DOHH2 (cell line): ENCODE measurements around the gene TMEM191C.

ENCODE experiments used
- H3F3A ChIP-seq: fragments of 200-600 bp; sonication (generic), shearing (Covaris generic); 2 replicates; pipeline ENCODE4 v1.6.0; 2016; ENCODE audit warnings: antibody characterized with exemption, mild to moderate bottlenecking; ENCODE audit not compliant: control insufficient read depth, insufficient read depth
- H3K27ac ChIP-seq: fragments of 200-600 bp; sonication (generic); 2 replicates; pipeline ENCODE4 v1.5.1; 2014; ENCODE audit warnings: low read depth, mild to moderate bottlenecking, low read length, moderate library complexity
- H3K27me3 ChIP-seq: fragments of 200-600 bp; sonication (generic); 2 replicates; pipeline ENCODE4 v1.6.1; 2014; ENCODE audit warnings: mild to moderate bottlenecking, low read length, mixed read lengths; ENCODE audit not compliant: control insufficient read depth
- H3K36me3 ChIP-seq: fragments of 200-600 bp; sonication (generic); 2 replicates; pipeline ENCODE4 v1.6.1; 2014; ENCODE audit warnings: mild to moderate bottlenecking, low read length, moderate library complexity, mixed read lengths; ENCODE audit not compliant: control insufficient read depth
- H3K4me1 ChIP-seq: fragments of 200-600 bp; sonication (generic); 2 replicates; pipeline ENCODE4 v1.6.1; 2014; ENCODE audit warnings: mild to moderate bottlenecking, low read length, mixed read lengths; ENCODE audit not compliant: control insufficient read depth
- H3K4me2 ChIP-seq: fragments of 200-600 bp; sonication (generic); 2 replicates; pipeline ENCODE4 v1.6.0; 2014; ENCODE audit warnings: mild to moderate bottlenecking, low read length, moderate library complexity
- H3K4me3 ChIP-seq: fragments of 200-600 bp; sonication (generic); 2 replicates; pipeline ENCODE4 v1.5.1; 2014; ENCODE audit warnings: mild to moderate bottlenecking, low read length, mixed read lengths
- H3K79me2 ChIP-seq: fragments of 200-600 bp; sonication (generic); 2 replicates; pipeline ENCODE4 v1.6.1; 2014; ENCODE audit warnings: mild to moderate bottlenecking, low read length, mixed read lengths; ENCODE audit not compliant: control insufficient read depth
- H3K9me2 ChIP-seq: fragments of 200-600 bp; sonication (generic); replicated peaks from 2 replicates; pipeline ENCODE4 v1.6.1; 2014; ENCODE audit warnings: mild to moderate bottlenecking, low read length, mixed read lengths; ENCODE audit not compliant: control insufficient read depth
- H3K9me3 ChIP-seq: fragments of 200-600 bp; sonication (generic); 2 replicates; pipeline ENCODE4 v1.6.1; 2014; ENCODE audit warnings: antibody characterized with exemption, low read length, mixed read lengths; ENCODE audit not compliant: control insufficient read depth, insufficient read depth
- H4K20me1 ChIP-seq: fragments of 200-600 bp; sonication (generic); 2 replicates; pipeline ENCODE4 v1.6.0; 2014; ENCODE audit warnings: low read depth, mild to moderate bottlenecking, antibody characterized with exemption, low read length, moderate library complexity; ENCODE audit not compliant: control insufficient read depth, insufficient read depth
- EZH2phosphoT487 ChIP-seq: fragments of 200-600 bp; sonication (generic); IDR thresholded peaks from 2 replicates; pipeline ENCODE4 v1.6.1; 2017; ENCODE audit warnings: borderline replicate concordance, mild to moderate bottlenecking, antibody characterized with exemption, low read length, moderate library complexity, mixed read lengths
- TF ChIP-seq, protein P1 (sequence below): fragments of 200-600 bp; sonication (generic); IDR thresholded peaks from one replicate; pipeline ENCODE4 v1.5.1; 2014; ENCODE audit warnings: antibody characterized with exemption, mild to moderate bottlenecking, low read depth, low read length; ENCODE audit not compliant: poor library complexity, severe bottlenecking

TMEM191C gene

DNA sequence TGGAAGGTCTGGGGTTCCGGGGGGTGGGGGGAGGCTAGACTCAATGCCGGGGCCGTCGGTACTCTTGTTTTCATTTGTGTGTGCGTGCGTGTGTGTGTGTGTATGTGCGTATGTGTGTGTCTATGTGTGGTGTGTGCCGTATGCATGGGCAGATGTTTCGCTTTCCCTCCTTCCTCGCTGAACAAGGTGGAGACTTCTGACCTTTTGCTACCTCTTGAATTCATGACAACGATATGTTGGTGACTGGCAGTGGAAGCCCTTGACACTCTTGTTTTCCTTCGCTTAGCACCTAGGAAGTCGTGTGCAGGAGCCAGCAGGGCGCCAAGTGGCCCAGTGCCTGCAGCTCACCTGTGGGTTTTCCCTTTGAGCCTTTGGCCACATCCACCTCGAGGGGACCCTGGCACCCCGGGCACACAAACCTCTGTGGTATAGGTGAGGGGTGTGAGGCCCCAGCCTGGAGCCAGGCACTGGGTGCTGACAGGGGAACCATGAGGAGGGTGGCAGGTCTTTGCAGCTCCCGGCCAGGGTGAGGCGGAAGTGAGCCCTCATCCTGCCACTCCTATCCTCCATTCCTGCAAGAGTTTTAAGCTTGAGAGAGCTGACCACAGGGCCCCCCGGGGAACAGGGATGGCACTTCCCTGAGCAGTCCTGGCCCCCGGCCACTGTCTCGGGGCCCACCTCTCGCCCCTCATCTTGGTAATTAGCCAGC lies 19.3 kb upstream of the TMEM191C start:
- Histone ChIP-seq H3K36me3 (peaks cover 9% of the 10 kb centered on the region; the same call in 1 of the 2 replicates), H3K9me3 (no peaks in the 10 kb centered on the region), H3F3A (no peaks in the 10 kb centered on the region), H3K27ac (no peak overlapping the region), H3K4me1 (no peaks in the 10 kb centered on the region), H3K27me3 (no peaks in the 10 kb centered on the region), H3K79me2 (no peaks in the 10 kb centered on the region), H3K4me2 (no peak overlapping the region), H3K9me2 (no peaks in the 10 kb centered on the region), H3K4me3 (no peak overlapping the region), H4K20me1 (no peaks in the 10 kb centered on the region)
- TF ChIP-seq EZH2phosphoT487 = no peak
- TF ChIP-seq, protein P1, sequence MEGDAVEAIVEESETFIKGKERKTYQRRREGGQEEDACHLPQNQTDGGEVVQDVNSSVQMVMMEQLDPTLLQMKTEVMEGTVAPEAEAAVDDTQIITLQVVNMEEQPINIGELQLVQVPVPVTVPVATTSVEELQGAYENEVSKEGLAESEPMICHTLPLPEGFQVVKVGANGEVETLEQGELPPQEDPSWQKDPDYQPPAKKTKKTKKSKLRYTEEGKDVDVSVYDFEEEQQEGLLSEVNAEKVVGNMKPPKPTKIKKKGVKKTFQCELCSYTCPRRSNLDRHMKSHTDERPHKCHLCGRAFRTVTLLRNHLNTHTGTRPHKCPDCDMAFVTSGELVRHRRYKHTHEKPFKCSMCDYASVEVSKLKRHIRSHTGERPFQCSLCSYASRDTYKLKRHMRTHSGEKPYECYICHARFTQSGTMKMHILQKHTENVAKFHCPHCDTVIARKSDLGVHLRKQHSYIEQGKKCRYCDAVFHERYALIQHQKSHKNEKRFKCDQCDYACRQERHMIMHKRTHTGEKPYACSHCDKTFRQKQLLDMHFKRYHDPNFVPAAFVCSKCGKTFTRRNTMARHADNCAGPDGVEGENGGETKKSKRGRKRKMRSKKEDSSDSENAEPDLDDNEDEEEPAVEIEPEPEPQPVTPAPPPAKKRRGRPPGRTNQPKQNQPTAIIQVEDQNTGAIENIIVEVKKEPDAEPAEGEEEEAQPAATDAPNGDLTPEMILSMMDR = peak; percentile 61

DNA sequence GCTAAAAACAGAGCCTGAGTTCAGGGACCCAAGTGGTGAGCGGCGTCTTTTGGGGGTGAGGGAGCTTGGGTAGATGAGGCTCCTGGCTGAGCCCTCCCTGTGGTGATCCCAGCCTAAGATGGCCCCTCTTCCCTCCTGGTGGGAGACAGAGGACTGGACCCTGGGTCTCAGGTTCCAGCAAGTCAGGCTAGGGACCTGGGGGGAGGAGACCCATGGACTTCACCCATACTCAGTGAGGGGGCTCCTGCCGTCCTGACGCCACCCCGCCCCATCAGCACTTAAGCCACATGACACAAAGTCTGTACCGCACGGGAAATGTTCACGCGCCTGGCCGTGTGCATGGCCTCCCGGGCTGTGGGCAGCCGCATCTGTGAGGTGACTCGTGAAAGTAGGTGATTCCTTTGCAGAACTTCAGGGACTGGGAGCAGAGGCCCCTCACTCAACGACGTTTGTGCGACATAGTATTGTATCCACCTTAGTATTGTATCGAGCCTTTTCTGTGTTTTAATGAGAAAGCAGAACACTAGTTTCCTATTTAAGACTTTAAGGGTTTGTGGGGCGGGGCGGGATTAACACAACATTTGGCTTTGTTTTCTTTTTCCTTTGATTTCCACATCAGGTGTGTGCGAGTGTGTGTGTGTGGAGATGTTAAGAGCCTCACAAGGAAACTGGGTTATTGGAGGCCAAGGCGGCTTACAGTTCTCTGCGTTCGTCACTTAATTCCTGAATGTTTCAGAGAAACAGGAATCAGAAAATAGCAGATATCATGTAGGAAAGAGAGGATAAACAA lies 18.4 kb upstream of the TMEM191C start:
- TF ChIP-seq, protein P1 = no peak
- TF ChIP-seq EZH2phosphoT487 = no peak
- H4K20me1 ChIP-seq = no peaks in the 10 kb centered on the region
- peaks cover 9% of the 10 kb centered on the region; the same call in 1 of the 2 replicates for H3K36me3 ChIP-seq
- H3K27ac ChIP-seq = no peak overlapping the region
- H3K9me2 ChIP-seq = no peaks in the 10 kb centered on the region
- no peak overlapping the region for H3K4me3 ChIP-seq
- no peaks in the 10 kb centered on the region for H3F3A ChIP-seq
- no peaks in the 10 kb centered on the region for H3K27me3 ChIP-seq
- H3K4me2 ChIP-seq = no peak overlapping the region
- H3K9me3 ChIP-seq = no peaks in the 10 kb centered on the region
- H3K79me2 ChIP-seq = no peaks in the 10 kb centered on the region
- no peaks in the 10 kb centered on the region for H3K4me1 ChIP-seq

DNA sequence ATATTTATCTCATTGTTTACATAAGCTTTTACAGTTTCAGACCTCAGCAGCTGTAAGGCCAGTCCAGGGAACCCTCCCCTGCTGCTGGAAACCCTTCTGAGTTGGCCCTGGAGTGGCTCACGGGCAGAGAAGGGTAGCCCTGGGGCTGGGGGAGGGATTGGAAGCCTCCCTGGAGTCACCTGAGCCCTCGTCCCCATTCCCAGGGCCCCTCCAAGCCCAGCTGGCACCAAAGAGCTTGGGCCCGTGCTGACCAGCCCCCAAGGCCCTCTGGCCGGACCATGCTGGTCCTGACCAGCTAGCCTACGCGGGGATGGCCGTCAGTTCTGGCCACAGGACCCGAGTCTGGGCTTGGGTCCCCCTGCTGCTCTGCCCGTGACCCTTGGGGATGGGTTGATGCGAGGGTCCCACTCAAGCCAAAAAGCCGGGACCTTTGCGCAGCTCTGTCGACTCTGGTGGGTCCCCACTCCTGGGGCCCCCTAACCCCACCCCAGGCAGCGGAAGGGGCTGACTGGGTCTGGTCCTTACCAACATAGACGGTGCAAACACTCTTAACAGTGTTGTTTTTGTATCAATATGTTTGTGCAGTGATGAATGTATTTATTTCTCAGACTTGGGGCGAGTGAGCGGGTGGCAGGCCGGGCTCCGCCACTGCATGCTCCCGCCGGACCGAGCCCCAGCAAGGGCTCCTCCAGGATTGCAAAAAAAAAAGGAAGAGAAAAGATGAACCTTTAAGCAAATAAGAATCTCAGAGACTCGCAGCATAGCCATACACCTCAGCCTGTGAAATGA lies 17.5 kb upstream of the TMEM191C start:
- H3K79me2 ChIP-seq = no peaks in the 10 kb centered on the region
- no peaks in the 10 kb centered on the region for H3F3A ChIP-seq
- no peaks in the 10 kb centered on the region for H3K27me3 ChIP-seq
- H3K36me3 ChIP-seq = peaks cover 9% of the 10 kb centered on the region; the same call in 1 of the 2 replicates
- H3K4me2 ChIP-seq = no peak overlapping the region
- no peaks in the 10 kb centered on the region for H3K9me2 ChIP-seq
- no peaks in the 10 kb centered on the region for H3K9me3 ChIP-seq
- TF ChIP-seq EZH2phosphoT487 = no peak
- TF ChIP-seq, protein P1 = no peak
- H3K4me1 ChIP-seq = no peaks in the 10 kb centered on the region
- no peak overlapping the region for H3K27ac ChIP-seq
- no peak overlapping the region for H3K4me3 ChIP-seq
- no peaks in the 10 kb centered on the region for H4K20me1 ChIP-seq
